Astrocyte of the spinal cord (primary cell): ENCODE results near the gene RNF114.
"Not testable (repeated sequence)": the region's sequence is repeated elsewhere in the genome, so short reads cannot be mapped to it uniquely, and the experiment has no call there.

Experiments
- DNase-seq: peaks from one replicate; pipeline ENCODE4 v3.0.0; 2011; ENCODE audit warnings: low read depth, low spot score
- H3K4me3 ChIP-seq: 2 replicates; pipeline ENCODE4 v1.5.1; 2011; ENCODE audit warnings: low read depth, mild to moderate bottlenecking, low read length, moderate library complexity
- in situ Hi-C: cut with HindIII; loops from 2 replicates; pipeline ENCODE4 v1.10.0; 2017; ENCODE audit warnings: low sequenced_read_pairs
- TF ChIP-seq, protein P1 (sequence below): IDR thresholded peaks from 2 replicates; pipeline ENCODE4 v1.5.1; 2012; ENCODE audit warnings: low read depth, mild to moderate bottlenecking, low read length, inconsistent platforms

Gene RNF114

GRCh38 chr20:49955167-49955566, 19.0 kb downstream of the RNF114 start:
- in situ Hi-C loops, result no loop called here
- no peak for DNase-seq
- TF ChIP-seq, protein P1, sequence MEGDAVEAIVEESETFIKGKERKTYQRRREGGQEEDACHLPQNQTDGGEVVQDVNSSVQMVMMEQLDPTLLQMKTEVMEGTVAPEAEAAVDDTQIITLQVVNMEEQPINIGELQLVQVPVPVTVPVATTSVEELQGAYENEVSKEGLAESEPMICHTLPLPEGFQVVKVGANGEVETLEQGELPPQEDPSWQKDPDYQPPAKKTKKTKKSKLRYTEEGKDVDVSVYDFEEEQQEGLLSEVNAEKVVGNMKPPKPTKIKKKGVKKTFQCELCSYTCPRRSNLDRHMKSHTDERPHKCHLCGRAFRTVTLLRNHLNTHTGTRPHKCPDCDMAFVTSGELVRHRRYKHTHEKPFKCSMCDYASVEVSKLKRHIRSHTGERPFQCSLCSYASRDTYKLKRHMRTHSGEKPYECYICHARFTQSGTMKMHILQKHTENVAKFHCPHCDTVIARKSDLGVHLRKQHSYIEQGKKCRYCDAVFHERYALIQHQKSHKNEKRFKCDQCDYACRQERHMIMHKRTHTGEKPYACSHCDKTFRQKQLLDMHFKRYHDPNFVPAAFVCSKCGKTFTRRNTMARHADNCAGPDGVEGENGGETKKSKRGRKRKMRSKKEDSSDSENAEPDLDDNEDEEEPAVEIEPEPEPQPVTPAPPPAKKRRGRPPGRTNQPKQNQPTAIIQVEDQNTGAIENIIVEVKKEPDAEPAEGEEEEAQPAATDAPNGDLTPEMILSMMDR, result no peak
- H3K4me3 ChIP-seq, result no peak overlapping the region

DNA sequence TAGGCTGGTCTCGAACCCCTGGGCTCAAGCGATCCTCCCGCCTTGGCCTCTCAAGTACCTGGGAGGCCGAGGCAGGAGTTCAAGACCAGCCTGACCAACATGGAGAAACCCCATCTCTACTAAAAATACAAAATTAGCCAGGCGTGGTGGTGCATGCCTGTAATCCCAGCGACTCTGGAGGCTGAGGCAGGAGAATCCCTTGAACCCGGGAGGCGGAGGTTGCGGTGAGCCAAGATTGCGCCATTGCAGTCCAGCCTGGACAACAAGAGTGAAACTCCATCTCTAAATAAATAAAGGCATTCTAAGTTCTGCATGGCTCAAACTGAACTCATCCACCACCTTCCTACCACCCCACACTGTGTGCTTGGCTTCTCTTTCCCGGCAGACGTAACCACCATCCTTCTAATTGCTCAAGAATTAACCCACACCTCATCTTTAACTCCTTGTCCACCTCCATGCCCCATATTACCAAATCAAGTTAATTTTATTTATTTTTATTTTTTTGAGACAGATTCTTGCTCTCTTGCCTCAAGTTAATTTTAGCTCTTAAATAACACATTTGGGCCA, 19.7 kb downstream of the RNF114 start:
- in situ Hi-C loops, DNase-seq, H3K4me3 ChIP-seq: not testable (repeated sequence)

- in situ Hi-C loops, result no loop called here
- TF ChIP-seq, protein P1, result no peak
- DNase-seq, result no peak
- no peak overlapping the region for H3K4me3 ChIP-seq
Measured at GRCh38 chr20:49956689-49957088, 20.5 kb downstream of the RNF114 start.

DNA sequence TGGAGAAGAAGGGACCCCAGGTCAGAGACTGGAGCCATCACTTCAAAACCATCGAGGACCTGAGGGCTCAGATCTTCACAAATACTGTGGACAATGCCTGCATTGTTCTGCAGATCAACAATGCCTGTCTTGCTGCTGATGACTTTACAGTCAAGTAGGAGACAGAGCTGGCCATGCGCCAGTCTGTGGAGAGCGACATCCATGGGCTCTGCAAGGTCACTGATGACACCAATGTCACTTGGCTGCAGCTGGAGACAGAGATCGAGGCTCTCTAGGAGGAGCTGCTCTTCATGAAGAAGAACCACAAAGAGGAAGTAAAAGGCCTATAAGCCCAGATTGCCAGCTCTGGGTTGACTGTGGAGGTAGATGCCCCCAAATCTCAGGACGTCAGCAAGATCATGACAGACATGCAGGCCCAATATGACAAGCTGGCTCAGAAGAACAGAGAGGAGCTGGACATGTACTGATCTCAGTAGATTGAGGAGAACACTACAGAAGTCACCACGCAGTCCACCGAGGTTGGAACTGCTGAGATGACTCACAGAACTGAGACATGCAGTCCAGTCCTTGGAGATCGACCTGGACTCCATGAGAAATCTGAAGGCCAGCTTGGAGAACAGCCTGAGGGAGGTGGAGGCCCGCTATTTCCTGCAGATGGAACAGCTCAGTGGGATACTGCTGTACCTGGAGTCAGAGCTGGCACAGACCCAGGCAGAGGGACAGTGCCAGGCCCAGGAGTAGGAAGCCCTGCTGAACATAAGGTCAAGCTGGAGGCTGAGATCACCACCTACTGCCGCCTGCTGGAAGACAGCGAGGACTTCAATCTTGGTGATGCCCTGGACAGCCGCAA, 21.1 kb downstream of the RNF114 start:
- in situ Hi-C loops, DNase-seq, H3K4me3 ChIP-seq: not testable (repeated sequence)

- no peak for DNase-seq
Measured at GRCh38 chr20:49961413-49961812, 25.2 kb downstream of the RNF114 start.

GRCh38 chr20:49964964-49965780, 29.0 kb downstream of the RNF114 start:
- in situ Hi-C loops, result no loop called here
- H3K4me3 ChIP-seq, result no peak overlapping the region
- TF ChIP-seq, protein P1, result peak; percentile 84
- DNase-seq, result peak; percentile 34

More at GRCh38 chr20:49961413-49961812, 25.2 kb downstream of the RNF114 start:
- in situ Hi-C loops, result no loop called here
- no peak overlapping the region for H3K4me3 ChIP-seq
- TF ChIP-seq, protein P1, result no peak

DNA sequence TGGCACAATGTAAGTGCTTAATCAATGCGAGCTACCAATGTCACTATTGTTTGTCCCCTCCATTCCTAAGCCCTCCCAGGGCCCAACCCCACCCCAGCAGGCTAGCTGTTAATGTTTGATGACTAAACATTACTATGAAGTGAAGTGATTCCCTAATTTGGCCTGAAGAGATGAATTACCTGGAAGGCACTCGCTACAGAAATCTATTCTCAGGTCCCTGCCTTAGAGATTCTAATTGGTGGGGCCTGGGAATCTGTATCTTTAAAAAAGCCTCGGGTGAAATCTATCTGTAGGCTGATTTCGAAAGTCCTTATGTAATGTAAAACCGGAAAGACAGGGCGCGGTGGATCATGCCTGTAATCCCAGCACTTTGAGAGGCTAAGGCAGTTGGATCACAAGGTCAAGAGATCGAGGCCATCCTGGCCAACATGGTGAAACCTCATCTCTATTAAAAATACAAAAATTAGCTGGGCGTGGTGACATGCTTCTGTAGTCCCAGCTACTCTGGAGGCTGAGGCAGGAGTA, 29.6 kb downstream of the RNF114 start:
- no peak overlapping the region for H3K4me3 ChIP-seq
- in situ Hi-C loops, result no loop called here
- TF ChIP-seq, protein P1, result no peak
- DNase-seq, result no peak
